ENCODE measurements around the gene CEP85L. TPM values are rescaled to one million over a fixed set of nuclear protein-coding genes. Genes with fewer than 3 reads are reported as not detected.

The CEP85L gene
- total and polyA plus RNA-seq, 10 of the 15 experiments (the other 5 are each of a cell fraction or from before 2014, with no cell fraction given), result 1.8 to 10.9 (median 7.1) TPM

- H3K27ac ChIP-seq (ENCODE audit: control insufficient read depth, insufficient read depth), result no peak overlapping the region
- no peaks in the 10 kb centered on the region for H3K9me3 ChIP-seq (replicated peaks; ENCODE audit: control insufficient read depth, insufficient read depth, low read length)
- intact Hi-C loops (cut with micrococcal nuclease; ENCODE audit: unreplicated experiment), result loop anchor here (10.0 kb wide), 1 partner anchor 327 kb away; the partner anchor contains the start of gene ASF1A
- H3K4me2 ChIP-seq (ENCODE audit: control insufficient read depth, insufficient read depth), result no peak overlapping the region
- peaks cover 2% of the 10 kb centered on the region; the same call in 1 of the 2 replicates for H3K4me1 ChIP-seq (ENCODE audit: control insufficient read depth, insufficient read depth, low read length)
- WGBS (ENCODE audit: insufficient coverage, insufficient replicate concordance, low lambda C conversion rate, missing lambda C conversion rate), result 98% methylated on average over 3 of the region's 3 CpGs
- H3K36me3 ChIP-seq (ENCODE audit: control insufficient read depth in 2 of 2, insufficient read depth in 2 of 2, low read length in 1 of 2), result no peaks in the 10 kb centered on the region
- BruUV-seq (replicated peaks), result no TSS peak
- no peaks in the 10 kb centered on the region for H3K79me2 ChIP-seq (ENCODE audit: control insufficient read depth, insufficient read depth, low read length)
- ChIA-PET SMC1A (ENCODE audit: uncharacterized antibody, unreplicated experiment) (interaction anchor here (0.6 to 1.3 kb wide), 4 partner anchors 42 to 532 kb away, joined by 3 to 4 read pairs (median 3); no protein-coding TSS in a partner anchor), POLR2A (no interaction called here), CTCF (interaction anchor here (0.9 to 2.4 kb wide), 3 partner anchors 12 to 234 kb away, joined by 3 to 8 read pairs (median 7); no protein-coding TSS in a partner anchor), RAD21 (ENCODE audit: unreplicated experiment) (no interaction called here)
- H3K4me3 ChIP-seq, result no peak overlapping the region
- H3K27me3 ChIP-seq (replicated peaks in 1 of 2; ENCODE audit: control insufficient read depth in 2 of 2, insufficient read depth in 2 of 2, low read length in 1 of 2), result no peaks in the 10 kb centered on the region
- DNase-seq (ENCODE audit: low read depth, low spot score) (no peak), FAIRE-seq (no peak), ATAC-seq (no peak)
- no peak overlapping the region for H3K9ac ChIP-seq (ENCODE audit: control insufficient read depth, insufficient read depth, low read length)
- in situ Hi-C loops (cut with MboI), result no loop called here
- TF ChIP-seq POLR2A (IDR thresholded peaks at IDR 0.05; ENCODE audit: low read depth, low read length), result no peak
- TF ChIP-seq ZBTB4 (CRISPR knock-in tag; IDR thresholded peaks at IDR 0.05), result no peak
- no peak for TF ChIP-seq ZBTB33 (IDR thresholded peaks at IDR 0.05)
- no peak for TF ChIP-seq ESRRA (IDR thresholded peaks at IDR 0.05; ENCODE audit: low read length)
- H4K20me1 ChIP-seq (ENCODE audit: control insufficient read depth, insufficient read depth), result no peaks in the 10 kb centered on the region
- H2AFZ ChIP-seq (ENCODE audit: control insufficient read depth, low read depth, low read length), result no peak overlapping the region
Observed at GRCh38 chr6:118567974-118568373, 83.4 kb downstream of the CEP85L start.

Data from GM12878 (cell line).